Spinal cord (tissue), 10 donors: ENCODE data around the gene PEX26. TPM values are rescaled to one million over a fixed set of nuclear protein-coding genes. Genes with fewer than 3 reads are reported as not detected.
"Not testable (repeated sequence)": the region's sequence is repeated elsewhere in the genome, so short reads cannot be mapped to it uniquely, and the experiment has no call there.

Experiments
- DNase-seq, 6 donors: peaks; one replicate each; pipeline versions ENCODE4 v3.0.0 to v3.0.0-alpha.2; 2013 to 2015; ENCODE audit warnings: low spot score in 6 of 6, low read depth in 4 of 6
- H3K27ac ChIP-seq: one replicate; pipeline ENCODE4 v1.5.1; 2013; ENCODE audit warnings: low read depth, low read length, control low read depth
- H3K27me3 ChIP-seq: one replicate; pipeline ENCODE4 v1.6.1; 2013; ENCODE audit warnings: low read length; ENCODE audit not compliant: control insufficient read depth, insufficient read depth
- H3K36me3 ChIP-seq: one replicate; pipeline ENCODE4 v1.6.1; 2013; ENCODE audit warnings: low read length; ENCODE audit not compliant: control insufficient read depth, insufficient read depth
- H3K4me1 ChIP-seq: one replicate; pipeline ENCODE4 v1.6.1; 2013; ENCODE audit warnings: low read length; ENCODE audit not compliant: control insufficient read depth, insufficient read depth
- H3K4me3 ChIP-seq: one replicate; pipeline ENCODE4 v1.5.1; 2013; ENCODE audit warnings: low read depth, low read length, control low read depth
- H3K9me3 ChIP-seq: one replicate; pipeline ENCODE4 v1.6.1; 2013; ENCODE audit warnings: low read length; ENCODE audit not compliant: control insufficient read depth, insufficient read depth
- WGBS: methylation state at CpG from one replicate; pipeline ENCODE4 v1.1.5; 2013; ENCODE audit warnings: missing lambda C conversion rate; ENCODE audit not compliant: insufficient coverage; 5-methylcytosine and 5-hydroxymethylcytosine counted together
- polyA plus RNA-seq, 2 donors: library from polyadenylated mRNA; unstranded; fragments of 120-200 nt; gene quantifications; one replicate each; pipeline ENCODE4 v1.2.1, GENCODE V29; 2013; ENCODE audit not compliant: insufficient read length in 2 of 2
- total RNA-seq, 2 donors: library from RNA; depleted of rRNA in 1 of 2; stranded (reverse); fragments of 120-200 nt in 1 of 2; fragments of >200 nt in 1 of 2; gene quantifications; one replicate each; pipeline versions ENCODE4 v1.2.3 to v1.2.4, GENCODE V29; 2013 to 2014
- donor health status: healthy.

PEX26 gene
- total and polyA plus RNA-seq, 4 donors: 18.2 to 58.8 (median 31.2) TPM

DNA sequence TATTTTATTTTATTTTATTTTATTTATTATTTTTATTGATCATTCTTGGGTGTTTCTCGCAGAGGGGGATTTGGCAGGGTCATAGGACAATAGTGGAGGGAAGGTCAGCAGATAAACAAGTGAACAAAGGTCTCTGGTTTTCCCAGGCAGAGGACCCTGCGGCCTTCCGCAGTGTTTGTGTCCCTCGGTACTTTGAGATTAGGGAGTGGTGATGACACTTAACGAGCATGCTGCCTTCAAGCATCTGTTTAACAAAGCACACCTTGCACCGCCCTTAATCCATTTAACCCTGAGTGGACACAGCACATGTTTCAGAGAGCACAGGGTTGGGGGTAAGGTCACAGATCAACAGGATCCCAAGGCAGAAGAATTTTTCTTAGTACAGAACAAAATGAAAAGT, 36.9 kb upstream of the PEX26 start:
- not testable (repeated sequence) for H3K27me3 ChIP-seq, H3K4me3 ChIP-seq, H3K36me3 ChIP-seq, H3K27ac ChIP-seq, H3K9me3 ChIP-seq, DNase-seq
- no CpG with 5 or more reads among the region's 6 CpGs for WGBS
- H3K4me1 ChIP-seq: peaks cover 20% of the 10 kb centered on the region

DNA sequence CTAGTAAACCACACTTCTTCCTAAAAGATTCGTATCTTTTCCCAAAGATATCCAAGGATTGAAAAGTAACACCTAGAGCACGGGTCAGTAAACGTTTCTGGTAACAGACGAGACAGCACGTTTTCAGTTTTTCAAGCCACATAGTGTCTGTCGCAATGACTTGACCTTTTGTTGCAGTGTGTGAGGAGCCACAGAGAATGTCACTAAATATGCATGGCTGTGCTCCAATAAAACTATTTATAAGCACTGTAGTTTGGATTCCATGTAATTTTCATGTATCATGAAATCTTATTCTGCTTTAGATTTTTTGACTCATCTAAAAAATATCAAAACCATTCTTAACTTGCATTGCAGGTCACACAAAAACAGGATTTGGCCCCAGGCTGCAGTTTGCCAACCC, 35.1 kb upstream of the PEX26 start:
- H3K4me1 ChIP-seq: peaks cover 20% of the 10 kb centered on the region
- 85% methylated on average over 5 of the region's 6 CpGs for WGBS
- DNase-seq: no peak
- no peak overlapping the region for H3K27ac ChIP-seq
- H3K27me3 ChIP-seq: no peaks in the 10 kb centered on the region
- no peaks in the 10 kb centered on the region for H3K9me3 ChIP-seq
- H3K4me3 ChIP-seq: no peak overlapping the region
- no peaks in the 10 kb centered on the region for H3K36me3 ChIP-seq

DNA sequence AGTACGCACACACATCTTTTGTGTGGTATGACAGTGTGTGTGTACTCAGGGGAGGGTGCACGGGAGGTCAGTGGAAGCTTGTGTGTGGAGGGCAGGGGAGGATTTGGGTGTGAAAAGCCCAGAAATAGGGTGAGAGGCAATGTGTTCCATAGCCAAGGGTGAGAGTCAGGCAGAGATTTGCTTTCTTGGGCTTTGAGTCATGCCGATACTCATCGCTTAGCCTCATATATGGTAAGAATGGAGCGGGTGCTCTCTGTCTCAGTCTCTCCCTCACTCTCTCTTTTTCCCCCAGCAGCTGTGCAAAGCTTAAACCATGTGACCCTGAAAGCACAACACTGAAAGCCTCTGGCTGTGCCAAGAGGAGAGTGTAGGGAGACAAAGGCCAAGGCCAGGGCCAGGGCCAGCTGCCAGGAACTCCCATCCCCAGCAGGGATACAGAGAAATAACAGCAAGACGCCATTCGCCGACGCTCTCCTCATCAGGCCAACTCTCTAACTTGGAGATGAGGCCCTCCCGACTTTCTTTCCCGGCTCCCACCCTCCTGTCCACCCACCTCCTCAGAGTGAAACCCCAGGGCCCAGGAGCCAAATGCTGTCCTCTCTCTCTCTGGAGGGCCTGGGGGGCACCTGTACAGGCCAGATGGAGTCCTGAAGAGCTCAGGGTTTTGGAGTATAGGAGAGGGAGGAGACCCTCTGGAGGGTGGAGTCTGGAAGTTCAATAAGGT, 33.1 kb upstream of the PEX26 start:
- Histone ChIP-seq H3K27me3 (no peaks in the 10 kb centered on the region), H3K4me1 (peaks cover 20% of the 10 kb centered on the region), H3K27ac (peak overlapping the region; percentile 51), H3K4me3 (no peak overlapping the region), H3K36me3 (no peaks in the 10 kb centered on the region), H3K9me3 (no peaks in the 10 kb centered on the region)
- 46% methylated on average over 8 of the region's 11 CpGs for WGBS
- DNase-seq: peak in 2 of 6 donors; percentile 47 to 88

DNA sequence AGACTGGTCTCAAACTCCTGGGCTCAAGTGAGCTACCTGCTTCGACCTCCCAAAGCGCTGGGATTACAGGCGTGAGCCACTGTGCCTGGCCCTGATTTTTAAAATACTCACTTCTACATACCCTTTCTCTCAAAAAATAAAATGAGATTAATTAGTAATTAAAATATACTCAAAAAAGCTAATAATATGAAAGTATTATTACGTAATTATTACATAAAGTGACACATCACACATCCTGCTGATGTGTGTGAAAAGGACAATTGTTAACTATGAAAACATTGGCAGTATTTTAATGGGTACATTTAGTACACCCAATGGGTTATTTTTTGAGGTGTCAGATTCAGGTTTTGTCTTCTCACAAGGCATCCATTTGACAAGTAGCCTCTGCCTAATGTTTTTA, 32.0 kb upstream of the PEX26 start:
- WGBS: 100% methylated on average over 1 of the region's 4 CpGs
- Histone ChIP-seq H3K4me1 (peaks cover 20% of the 10 kb centered on the region), H3K9me3 (no peaks in the 10 kb centered on the region), H3K27ac (no peak overlapping the region), H3K36me3 (no peaks in the 10 kb centered on the region), H3K27me3 (no peaks in the 10 kb centered on the region), H3K4me3 (no peak overlapping the region)
- no peak for DNase-seq

DNA sequence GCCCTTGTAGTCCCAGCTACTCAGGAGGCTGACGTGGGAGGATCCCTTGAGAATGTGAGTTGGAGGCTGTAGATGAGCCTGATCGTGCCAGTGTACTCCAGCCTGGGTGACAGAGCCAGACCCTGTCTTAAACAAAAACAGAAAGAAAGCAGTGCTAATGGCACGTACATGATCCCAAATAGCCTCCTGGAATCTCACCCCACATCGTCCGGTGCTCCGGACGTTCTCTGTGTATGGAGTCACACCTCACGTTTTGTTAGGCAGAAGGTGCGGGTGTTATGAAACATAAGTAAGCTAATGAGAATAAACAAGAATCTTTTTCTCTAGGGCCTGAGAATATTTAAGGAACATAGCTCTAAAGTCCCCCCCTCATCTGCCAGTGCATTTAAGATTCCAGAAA, 29.7 kb upstream of the PEX26 start:
- no peak for DNase-seq
- no peaks in the 10 kb centered on the region for H3K9me3 ChIP-seq
- 77% methylated on average over 2 of the region's 9 CpGs for WGBS
- no peaks in the 10 kb centered on the region for H3K27me3 ChIP-seq
- no peaks in the 10 kb centered on the region for H3K36me3 ChIP-seq
- no peak overlapping the region for H3K27ac ChIP-seq
- peaks cover 20% of the 10 kb centered on the region for H3K4me1 ChIP-seq
- H3K4me3 ChIP-seq: no peak overlapping the region

DNA sequence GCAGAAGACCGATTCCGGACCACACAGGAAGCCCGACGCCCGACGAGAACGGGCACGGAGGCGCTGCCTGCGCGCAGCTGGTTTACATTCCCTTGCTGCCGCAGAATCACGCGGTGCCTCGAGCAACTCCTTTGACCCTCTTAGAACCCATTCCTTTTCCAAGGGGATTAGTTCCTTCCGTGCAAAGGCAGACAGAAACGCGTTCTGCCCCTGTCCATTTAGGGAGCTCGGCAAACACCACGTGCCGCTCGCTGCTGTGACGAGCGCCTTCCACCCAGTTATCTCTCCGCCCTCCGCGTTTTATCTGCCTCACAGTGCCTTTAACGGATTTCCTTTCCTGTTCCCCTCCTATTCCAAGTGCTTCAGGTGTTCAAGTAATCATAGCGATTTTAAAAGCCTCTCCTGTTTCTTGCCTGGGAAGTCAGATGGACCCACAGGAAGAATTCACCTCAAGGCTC, 29.3 kb upstream of the PEX26 start:
- Histone ChIP-seq H3K36me3 (no peaks in the 10 kb centered on the region), H3K4me3 (no peak overlapping the region), H3K4me1 (peaks cover 18% of the 10 kb centered on the region), H3K27ac (no peak overlapping the region), H3K27me3 (no peaks in the 10 kb centered on the region), H3K9me3 (no peaks in the 10 kb centered on the region)
- peak in 1 of 6 donors; percentile 51 for DNase-seq
- 66% methylated on average over 29 of the region's 29 CpGs for WGBS

DNA sequence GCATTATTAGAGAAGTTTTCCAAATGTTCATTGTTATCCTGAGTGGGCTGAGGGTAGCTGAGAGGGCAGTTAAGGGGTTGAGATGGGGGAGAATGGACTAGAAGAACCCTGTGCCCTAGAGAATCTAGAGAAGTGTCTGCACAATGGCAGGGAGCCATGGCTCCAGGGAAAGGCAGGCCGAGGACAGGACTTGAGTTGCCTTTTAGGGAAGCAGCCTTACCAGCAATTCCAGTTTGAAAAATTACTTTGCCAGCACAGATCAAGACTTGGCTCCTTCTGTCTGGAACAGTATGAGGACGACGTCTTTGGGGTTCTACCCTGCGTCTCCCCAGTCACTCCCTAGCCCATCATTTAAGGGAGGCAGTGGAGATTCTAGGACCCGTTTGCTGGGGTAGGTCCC, 27.7 kb upstream of the PEX26 start:
- Histone ChIP-seq H3K27ac (no peak overlapping the region), H3K4me3 (no peak overlapping the region), H3K27me3 (no peaks in the 10 kb centered on the region), H3K9me3 (no peaks in the 10 kb centered on the region), H3K4me1 (peaks cover 3% of the 10 kb centered on the region), H3K36me3 (no peaks in the 10 kb centered on the region)
- no peak for DNase-seq
- 83% methylated on average over 1 of the region's 5 CpGs for WGBS

DNA sequence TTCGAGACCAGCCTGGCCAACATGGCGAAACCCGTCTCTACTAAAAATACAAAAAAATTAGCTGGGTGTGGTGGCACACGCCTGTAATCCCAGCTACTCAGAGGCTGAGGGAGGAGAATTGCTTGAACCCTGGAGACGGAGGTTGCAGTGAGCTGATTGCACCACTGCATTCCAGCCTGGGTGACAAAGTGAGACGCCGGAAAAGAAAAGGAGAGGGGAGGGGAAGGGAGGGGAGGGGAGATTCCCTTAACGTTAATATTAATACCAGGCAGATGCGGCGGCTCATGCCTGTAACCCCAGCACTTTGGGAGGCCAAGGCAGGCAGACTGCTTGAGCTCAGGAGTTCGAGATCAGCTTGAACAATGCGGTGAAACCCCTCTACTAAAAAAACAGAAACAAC, 26.7 kb upstream of the PEX26 start:
- not testable (repeated sequence) for H3K4me1 ChIP-seq, DNase-seq, H3K4me3 ChIP-seq, H3K9me3 ChIP-seq, H3K36me3 ChIP-seq, H3K27ac ChIP-seq, H3K27me3 ChIP-seq
- WGBS: 80% methylated on average over 1 of the region's 12 CpGs

DNA sequence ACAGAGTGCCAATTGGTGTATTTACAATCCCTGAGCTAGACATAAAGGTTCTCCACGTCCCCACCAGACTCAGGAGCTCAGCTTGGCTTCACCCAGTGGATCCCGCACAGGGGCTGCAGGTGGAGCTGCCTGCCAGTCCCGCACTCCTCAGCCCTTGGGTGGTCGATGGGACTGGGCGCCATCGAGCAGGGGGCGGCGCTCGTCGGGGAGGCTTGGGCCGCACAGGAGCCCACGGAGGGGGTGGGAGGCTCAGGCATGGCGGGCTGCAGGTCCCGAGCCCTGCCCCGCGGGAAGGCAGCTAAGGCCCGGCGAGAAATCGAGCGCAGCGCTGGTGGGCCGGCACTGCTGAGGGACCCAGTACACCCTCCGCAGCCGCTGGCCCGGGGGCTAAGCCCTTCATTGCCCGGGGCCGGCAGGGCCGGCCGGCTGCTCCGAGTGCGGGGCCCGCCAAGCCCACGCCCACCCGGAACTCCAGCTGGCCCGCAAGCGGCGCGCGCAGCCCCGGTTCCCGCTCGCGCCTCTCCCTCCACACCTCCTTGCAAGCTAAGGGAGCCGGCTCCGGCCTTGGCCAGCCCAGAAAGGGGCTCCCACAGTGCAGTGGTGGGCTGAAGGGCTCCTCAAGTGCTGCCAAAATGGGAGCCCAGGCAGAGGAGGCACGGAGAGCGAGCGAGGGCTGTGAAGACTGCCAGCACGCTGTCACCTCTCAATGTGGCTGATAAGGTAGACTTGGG, 24.4 kb upstream of the PEX26 start:
- WGBS: 97% methylated on average over 31 of the region's 49 CpGs
- not testable (repeated sequence) for H3K27ac ChIP-seq, H3K36me3 ChIP-seq, DNase-seq, H3K27me3 ChIP-seq, H3K4me3 ChIP-seq, H3K9me3 ChIP-seq
- H3K4me1 ChIP-seq: peaks cover 12% of the 10 kb centered on the region
